COR-L47 (cell line): Measurements from ENCODE around the gene CPVL.

Experiments used
- DNase-seq: peaks from one replicate; lab custom pipeline; 2025; lab: John Stamatoyannopoulos, UW

CPVL gene

DNA sequence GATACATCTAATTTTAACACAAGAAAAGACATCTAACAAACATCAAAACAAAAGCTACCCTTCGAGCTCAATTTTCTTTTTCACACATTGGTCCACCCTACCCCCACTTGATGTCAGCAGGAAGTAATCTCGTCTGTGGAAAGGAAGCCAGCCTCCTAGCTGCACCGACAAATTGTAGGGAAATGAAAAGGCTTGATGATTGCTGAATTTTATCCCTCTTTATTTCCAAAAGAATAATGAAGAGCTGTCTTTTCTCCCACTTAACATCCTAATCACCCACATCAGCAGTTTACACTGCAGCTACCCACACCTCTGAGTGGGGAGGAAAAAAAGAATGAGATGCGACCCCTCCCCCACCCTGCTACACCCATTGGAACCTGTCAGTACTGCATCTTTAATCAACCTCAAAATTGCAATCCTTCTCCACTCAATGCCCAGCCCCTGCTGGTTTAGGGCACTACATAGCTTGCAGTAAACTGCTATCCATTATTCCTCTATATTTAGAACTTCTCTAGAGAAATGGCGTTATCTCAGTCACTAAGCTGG, 10.6 kb upstream of the CPVL start:
- peak; percentile 32 for DNase-seq

- no peak for DNase-seq
Observed at GRCh38 chr7:29154076-29154475, 7.7 kb upstream of the CPVL start.

DNA sequence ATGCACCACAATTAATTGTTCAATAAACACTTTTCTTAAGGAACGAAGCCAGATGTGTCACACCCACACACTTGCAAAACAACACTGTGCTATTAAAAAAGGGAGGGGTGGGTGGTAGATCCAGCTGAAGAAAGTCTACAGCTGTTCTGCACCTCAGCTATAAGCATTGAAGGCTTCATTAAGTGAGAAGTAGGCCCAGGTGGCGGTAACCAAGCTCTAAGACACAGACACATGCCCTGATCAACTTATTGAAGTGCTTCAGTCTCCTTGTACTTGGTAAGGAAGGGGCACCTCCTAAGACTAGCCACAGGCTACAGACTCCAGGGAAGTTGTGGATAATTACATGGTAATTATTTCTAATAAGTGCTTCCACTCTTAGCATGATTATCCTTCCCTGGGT, 4.5 kb upstream of the CPVL start:
- peak; percentile 59 for DNase-seq

DNA sequence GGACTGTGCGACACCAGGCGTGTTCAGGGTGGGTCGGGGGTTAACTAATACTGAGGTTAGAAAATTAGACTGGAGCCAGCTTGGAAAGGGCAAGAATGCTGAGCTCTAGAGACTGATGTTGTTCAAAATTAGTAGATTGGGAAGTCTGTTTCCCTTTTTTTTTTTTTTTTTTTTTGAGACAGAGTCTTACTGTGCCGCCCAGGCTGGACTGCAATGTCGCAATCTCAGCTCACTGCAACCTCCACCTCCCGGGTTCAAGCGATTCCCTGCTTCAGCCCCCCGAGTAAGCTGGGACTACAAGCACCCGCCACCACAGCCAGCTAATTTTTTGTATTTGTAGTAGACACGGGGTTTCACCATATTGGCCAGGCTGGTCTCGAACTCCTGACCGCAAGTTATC, 2.7 kb upstream of the CPVL start:
- DNase-seq = no peak

- no peak for DNase-seq
Observed at GRCh38 chr7:29147821-29148220, 1.5 kb upstream of the CPVL start.

- peak; percentile 47 for DNase-seq
Observed at GRCh38 chr7:29146888-29147609, 712 bp upstream of the CPVL start.

GRCh38 chr7:29145553-29146056, 732 bp downstream of the CPVL start:
- DNase-seq = no peak

- no peak for DNase-seq
Observed at GRCh38 chr7:29143751-29144150, 2.6 kb downstream of the CPVL start.

GRCh38 chr7:29142021-29142727, 4.2 kb downstream of the CPVL start:
- no peak for DNase-seq

DNA sequence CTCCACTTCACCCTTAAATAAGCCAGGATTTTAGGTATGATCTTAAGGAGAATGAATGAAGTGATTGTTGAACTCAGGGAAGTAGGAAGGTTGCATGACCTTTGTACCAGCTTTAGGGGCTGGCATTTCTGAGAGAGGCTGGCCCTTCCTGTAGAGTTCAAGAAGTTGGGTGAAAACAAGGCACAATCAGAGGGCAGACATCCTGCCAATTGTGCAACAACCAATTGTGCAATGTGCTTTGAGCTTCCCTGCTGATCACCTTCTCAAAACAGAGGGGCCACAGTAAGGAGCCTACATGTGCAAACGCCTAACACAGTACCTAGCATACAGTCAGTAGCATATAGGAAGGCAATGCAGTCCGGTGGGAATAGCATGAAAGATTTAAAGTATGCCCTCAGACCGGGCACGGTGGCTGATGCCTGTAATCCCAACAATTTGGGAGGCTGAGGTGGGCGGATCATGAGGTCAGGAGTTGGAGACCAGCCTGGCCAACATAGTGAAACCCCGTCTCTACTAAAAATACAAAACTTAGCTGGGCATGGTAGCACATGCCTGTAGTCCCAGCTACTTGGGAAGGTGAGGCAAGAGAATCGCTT, 5.4 kb downstream of the CPVL start:
- no peak for DNase-seq

DNA sequence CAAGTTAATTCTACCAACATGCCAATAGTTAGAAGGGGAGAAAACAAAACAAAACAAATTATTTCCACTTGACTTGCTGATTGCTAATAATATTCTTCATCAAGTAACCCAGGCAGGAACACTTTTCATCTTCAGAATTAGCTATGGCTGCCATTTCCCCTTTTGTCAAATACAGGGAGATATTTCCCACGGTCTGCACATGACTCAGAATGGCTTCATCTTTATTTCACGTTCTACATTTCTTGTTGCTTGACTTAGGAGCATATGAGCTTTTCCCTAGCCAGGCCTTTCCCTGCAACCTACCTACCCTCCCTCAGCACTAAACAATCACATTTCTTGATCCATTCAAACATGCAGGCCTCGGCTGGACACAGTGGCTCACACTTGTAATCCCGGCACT, 6.5 kb downstream of the CPVL start:
- DNase-seq = no peak

DNA sequence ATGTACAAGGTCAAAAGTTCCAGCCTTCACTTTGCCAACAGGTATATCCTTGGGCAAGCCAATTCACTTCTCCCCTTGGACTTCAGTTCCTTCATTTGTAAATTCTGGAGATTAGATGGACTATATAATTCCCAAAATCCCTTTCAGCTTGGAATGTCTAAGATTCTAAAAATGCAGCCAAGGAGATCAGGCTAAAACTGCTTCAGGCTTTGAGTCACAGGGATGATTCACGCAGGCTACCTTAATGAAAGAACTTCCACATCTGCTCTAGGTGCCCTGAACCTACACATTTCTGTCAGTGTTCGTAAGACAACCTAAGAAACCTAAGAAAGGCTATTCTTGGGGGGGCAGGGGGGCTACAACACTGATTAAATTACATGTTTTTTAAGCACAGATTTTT, 7.1 kb downstream of the CPVL start:
- DNase-seq = no peak

DNA sequence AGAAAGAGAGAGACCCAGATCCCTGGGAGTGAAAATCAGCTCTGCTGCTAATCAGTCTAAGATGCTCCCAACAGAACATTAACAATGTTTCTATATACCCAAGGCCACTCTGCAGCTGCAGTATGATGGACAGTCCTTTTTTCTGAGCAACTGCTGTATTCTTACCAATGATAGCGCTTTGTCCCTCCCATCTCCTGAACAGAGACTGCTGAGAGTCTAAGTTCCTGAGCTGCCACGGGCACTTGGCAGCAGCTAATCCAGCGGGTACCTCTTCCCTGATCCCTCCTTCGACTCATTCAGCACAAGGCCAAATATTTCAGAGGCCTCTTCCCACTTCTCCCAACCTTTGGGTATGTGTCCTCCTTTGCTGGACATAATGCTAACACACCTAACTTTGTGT, 7.7 kb downstream of the CPVL start:
- DNase-seq = no peak

DNA sequence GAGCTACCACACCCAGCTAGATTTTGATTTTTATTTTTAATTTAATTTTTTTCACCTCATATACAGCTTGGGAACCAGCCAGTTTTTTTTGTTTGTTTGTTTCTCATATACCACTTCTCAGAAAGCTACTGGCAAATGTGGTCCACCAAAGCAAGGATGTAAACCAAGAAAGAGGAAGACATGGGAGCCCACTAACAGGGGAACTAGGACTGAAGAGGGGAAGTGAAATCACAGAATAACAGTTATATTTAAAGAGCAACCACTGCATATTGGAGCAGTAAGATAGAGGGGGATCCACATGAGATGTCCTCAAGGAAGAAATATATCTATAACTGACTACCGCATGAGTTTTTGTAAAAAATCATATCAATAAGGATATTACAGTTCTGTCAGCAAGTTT, 10.5 kb downstream of the CPVL start:
- DNase-seq = no peak

GRCh38 chr7:29132980-29133379, 13.4 kb downstream of the CPVL start:
- DNase-seq = no peak

DNA sequence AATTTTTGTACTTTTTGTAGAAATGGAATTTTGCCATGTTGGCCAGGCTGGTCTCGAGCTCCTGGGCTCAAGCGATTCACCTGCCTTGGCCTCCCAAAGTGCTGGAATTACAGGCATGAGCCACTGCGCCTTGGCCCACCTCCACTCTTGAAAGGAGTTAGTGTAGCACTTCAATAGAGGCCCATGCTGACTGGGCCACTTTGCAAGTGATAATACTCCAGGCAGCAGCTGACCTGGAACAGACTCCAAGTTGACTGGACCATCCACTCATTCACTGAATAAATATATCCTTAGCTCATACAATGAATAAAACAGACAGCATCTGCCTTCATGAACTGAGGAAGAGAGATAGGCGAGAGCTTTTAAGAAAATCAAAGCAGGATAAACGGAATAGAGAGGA, 14.7 kb downstream of the CPVL start:
- no peak for DNase-seq

GRCh38 chr7:29130096-29130495, 16.2 kb downstream of the CPVL start:
- DNase-seq = no peak

GRCh38 chr7:29127527-29127926, 18.8 kb downstream of the CPVL start:
- DNase-seq = no peak

DNA sequence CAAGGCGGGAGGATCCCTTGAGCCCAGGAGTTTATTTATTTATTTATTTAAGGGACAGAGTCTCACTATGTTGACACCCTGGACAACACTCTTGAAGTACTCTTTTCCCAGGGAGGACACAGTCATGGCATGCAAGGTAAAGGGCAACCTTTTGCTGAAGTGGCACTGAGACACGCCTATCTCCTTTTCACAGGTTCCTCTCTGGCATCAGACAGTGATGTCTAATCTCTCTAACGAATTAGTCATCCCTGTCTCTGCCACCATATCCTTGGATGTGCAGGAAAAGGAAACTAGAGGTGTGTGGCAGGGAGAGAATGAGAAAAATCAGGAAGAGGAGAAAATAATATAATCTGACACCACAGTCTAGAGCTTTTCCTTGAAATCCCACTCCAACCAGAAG, 19.5 kb downstream of the CPVL start:
- DNase-seq = no peak

GRCh38 chr7:29123626-29124190, 22.6 kb downstream of the CPVL start:
- DNase-seq = no peak

DNA sequence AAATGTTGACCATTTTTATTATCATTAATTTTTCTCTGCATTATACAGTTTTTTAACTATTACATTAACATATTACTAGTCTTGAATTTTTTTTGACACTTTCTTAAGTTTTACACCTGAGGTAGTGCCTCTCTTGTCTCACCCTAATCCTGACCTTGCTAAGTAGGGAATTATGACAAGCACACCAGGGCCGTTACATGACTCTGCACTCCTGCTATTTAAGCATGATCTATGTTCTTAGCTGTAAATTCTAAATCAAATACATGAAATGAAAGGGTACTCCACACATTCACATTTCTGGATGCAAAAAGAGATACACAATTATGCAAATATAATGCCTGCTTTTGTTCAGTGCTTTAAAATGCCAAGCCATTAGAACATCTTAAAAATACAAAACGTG, 23.6 kb downstream of the CPVL start:
- DNase-seq = no peak

DNA sequence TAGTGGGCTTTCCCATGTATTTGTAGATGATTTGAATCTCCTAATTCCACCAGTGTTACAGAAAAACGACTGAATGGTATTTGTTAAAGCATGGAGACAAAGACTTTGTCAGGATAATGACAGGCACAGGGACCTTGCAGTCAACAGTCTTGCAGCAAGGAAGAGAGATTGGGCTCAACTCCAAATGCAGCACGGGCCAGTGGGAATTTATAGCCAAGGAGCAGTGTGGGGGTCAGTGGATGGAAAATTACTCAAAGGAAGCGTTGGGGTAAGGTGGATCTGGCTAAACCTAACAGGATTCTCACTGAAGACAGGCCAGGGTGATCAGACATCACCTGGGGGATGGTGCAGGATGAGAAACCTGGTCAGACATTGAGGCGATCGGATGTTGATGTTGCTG, 24.3 kb downstream of the CPVL start:
- DNase-seq = no peak

DNA sequence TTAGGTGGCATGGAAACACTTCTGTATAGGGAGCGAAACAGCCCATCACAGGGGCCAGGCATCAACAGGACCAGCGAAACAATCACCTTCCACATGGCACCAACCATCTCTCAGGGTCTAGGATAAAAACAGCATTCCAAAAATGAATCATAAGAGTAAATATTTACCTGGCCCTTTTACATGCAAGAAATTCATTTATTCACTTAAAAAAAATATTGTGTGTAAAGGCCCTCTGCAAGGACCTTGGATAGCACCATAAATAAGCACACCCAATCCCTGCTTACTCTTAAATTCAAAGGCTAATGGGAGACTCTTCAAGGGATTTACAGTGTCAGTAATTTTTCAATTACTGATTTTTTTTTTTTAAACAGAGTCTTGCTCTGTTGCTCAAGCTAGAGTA, 25.4 kb downstream of the CPVL start:
- no peak for DNase-seq
